A549 (cell line): ENCODE results near the gene RABAC1. TPM values are rescaled to one million over a fixed set of nuclear protein-coding genes. Genes with fewer than 3 reads are reported as not detected.

ENCODE experiments used
- ATAC-seq, 2 experiments: fragments of 200-7000 bp in 1 of 2; fragments of >200 bp in 1 of 2; cut with Nextera tagmentation in 1 of 2; cut with Tn5 transposase in 1 of 2; 3 replicates each; pipeline versions ENCODE4 v1.8.0 to v1.9.1; 2018 to 2020; ENCODE audit warnings: mild to moderate bottlenecking in 1 of 2, moderate library complexity in 1 of 2
- CTCF ChIA-PET: fragments of 300-600 bp; sonication (Branson Sonifier 250); formaldehyde crosslinking; extraction: SDS; loops from one replicate; lab custom pipeline; 2021; ENCODE audit warnings: antibody characterized with exemption, inconsistent platforms; lab: Yijun Ruan, JAX
- POLR2A ChIA-PET: fragments of 350-600 bp; formaldehyde crosslinking; extraction: SDS; loops from one replicate; lab custom pipeline; 2021; ENCODE audit warnings: antibody characterized with exemption, inconsistent platforms; lab: Yijun Ruan, JAX
- DNase-seq, 2 experiments: peaks; one replicate each; pipeline versions ENCODE4 v3.0.0 to v3.0.0-alpha.2; 2011 to 2016; ENCODE audit warnings: low read depth in 1 of 2, low spot score in 1 of 2
- FAIRE-seq: peaks from 2 replicates; lab custom pipeline; 2011; peaks lifted over from hg19 to GRCh38; lab: Jason Lieb, UNC
- H3K27ac ChIP-seq, 2 experiments: fragments of >200 bp; sonication (Bioruptor Twin); formaldehyde crosslinking; 3 replicates each; pipeline ENCODE4 v1.5.1; 2016 to 2017
- H3K4me1 ChIP-seq: fragments of >200 bp; sonication (Bioruptor Twin); formaldehyde crosslinking; 3 replicates; pipeline ENCODE4 v1.6.1; 2016
- H3K4me2 ChIP-seq: fragments of >200 bp; sonication (Bioruptor Twin); formaldehyde crosslinking; 3 replicates; pipeline ENCODE4 v1.6.1; 2016
- H3K4me3 ChIP-seq: fragments of >200 bp; sonication (Bioruptor Twin); formaldehyde crosslinking; 3 replicates; pipeline ENCODE4 v1.5.1; 2016
- H3K9me3 ChIP-seq: fragments of >200 bp; sonication (Bioruptor Twin); formaldehyde crosslinking; 3 replicates; pipeline ENCODE4 v1.6.1; 2016
- ATOH8 ChIP-seq: fragments of 250-450 bp; sonication (Bioruptor Pico); IDR thresholded peaks from 2 replicates; pipeline ENCODE4 v1.5.0; 2020; ENCODE audit warnings: low read depth, mild to moderate bottlenecking, moderate library complexity
- CBX8 ChIP-seq: fragments of 200-600 bp; sonication (generic); IDR thresholded peaks from 2 replicates; pipeline ENCODE4 v1.6.1; 2016
- CEBPB ChIP-seq, 2 experiments: fragments of >200 bp in 1 of 2; sonication (Bioruptor Twin) in 1 of 2; formaldehyde crosslinking in 1 of 2; IDR thresholded peaks; 2 replicates each; pipeline ENCODE4 v1.6.1; 2012 to 2016
- CHD4 ChIP-seq: fragments of 200-600 bp; sonication (generic); IDR thresholded peaks from 2 replicates; pipeline ENCODE4 v1.6.1; 2016; ENCODE audit warnings: antibody characterized with exemption, mild to moderate bottlenecking, borderline replicate concordance
- FOSL2 ChIP-seq, 2 experiments: fragments of 450-650 bp in 1 of 2; fragments of >200 bp in 1 of 2; sonication (Bioruptor Twin) in 1 of 2; formaldehyde crosslinking; IDR thresholded peaks; 2 replicates each; pipeline versions ENCODE4 v1.5.0 to v1.6.1; 2016 to 2020; ENCODE audit warnings: mild to moderate bottlenecking in 1 of 2, moderate library complexity in 1 of 2
- FOXS1 ChIP-seq: fragments of 250-450 bp; sonication (Bioruptor Pico); IDR thresholded peaks from 2 replicates; pipeline ENCODE4 v1.5.0; 2020; ENCODE audit warnings: mild to moderate bottlenecking, moderate library complexity
- GATA3 ChIP-seq: IDR thresholded peaks from 2 replicates; pipeline ENCODE4 v1.6.1; 2012; ENCODE audit warnings: borderline replicate concordance
- JUN ChIP-seq, 2 experiments: fragments of >200 bp; sonication (Bioruptor Twin); formaldehyde crosslinking; IDR thresholded peaks; 2 replicates in 1 of 2; 3 replicates in 1 of 2; pipeline ENCODE4 v1.6.1; 2016 to 2017
- JUNB ChIP-seq: fragments of >200 bp; sonication (Bioruptor Twin); formaldehyde crosslinking; IDR thresholded peaks from 2 replicates; pipeline ENCODE4 v1.6.1; 2016
- MAX ChIP-seq: IDR thresholded peaks from 2 replicates; pipeline ENCODE4 v1.6.1; 2012
- NR3C1 ChIP-seq: fragments of >200 bp; sonication (Bioruptor Twin); formaldehyde crosslinking; IDR thresholded peaks from 3 replicates; pipeline ENCODE4 v1.6.1; 2017
- RAD21 ChIP-seq, 2 experiments: fragments of >200 bp in 1 of 2; sonication (Bioruptor Twin) in 1 of 2; formaldehyde crosslinking in 1 of 2; IDR thresholded peaks in 1 of 2; conservative IDR thresholded peaks in 1 of 2; 2 replicates in 1 of 2; 3 replicates in 1 of 2; pipeline ENCODE4 v1.6.1; 2012 to 2018; ENCODE audit warnings: inconsistent platforms in 1 of 2
- SMC3 ChIP-seq: fragments of >200 bp; sonication (Bioruptor Twin); formaldehyde crosslinking; IDR thresholded peaks from 3 replicates; pipeline ENCODE4 v1.6.1; 2018; ENCODE audit warnings: inconsistent platforms
- WGBS: methylation state at CpG from one replicate; pipeline ENCODE4 v1.1.6; 2017; ENCODE audit errors: missing lambda C conversion rate; 5-methylcytosine and 5-hydroxymethylcytosine counted together
- polyA plus RNA-seq, 4 experiments: library from polyadenylated mRNA; depleted of rRNA in 3 of 4; stranded (reverse); fragments of >200 nt; fragmentation: RNase III in 1 of 4; extraction: RNeasy Plus Mini Kit Qiagen cat#74134 plus additional on column Dnase treatment in 1 of 4; gene quantifications; 2 replicates in 3 of 4; 3 replicates in 1 of 4; pipeline ENCODE4 v1.2.3, GENCODE V29; 2011 to 2017
- TF ChIP-seq, protein P1 (sequence below): fragments of >200 bp; sonication (Bioruptor Twin); formaldehyde crosslinking; IDR thresholded peaks from 3 replicates; pipeline ENCODE4 v1.5.1; 2016
- TF ChIP-seq, protein P2 (sequence below): fragments of 450-650 bp; IDR thresholded peaks from 2 replicates; pipeline ENCODE4 v1.6.1; 2014; ENCODE audit warnings: antibody characterized with exemption

The RABAC1 gene
- polyA plus RNA-seq, 2 of the 4 experiments (the other 2 are of a cell fraction), result 117 to 247 TPM

DNA sequence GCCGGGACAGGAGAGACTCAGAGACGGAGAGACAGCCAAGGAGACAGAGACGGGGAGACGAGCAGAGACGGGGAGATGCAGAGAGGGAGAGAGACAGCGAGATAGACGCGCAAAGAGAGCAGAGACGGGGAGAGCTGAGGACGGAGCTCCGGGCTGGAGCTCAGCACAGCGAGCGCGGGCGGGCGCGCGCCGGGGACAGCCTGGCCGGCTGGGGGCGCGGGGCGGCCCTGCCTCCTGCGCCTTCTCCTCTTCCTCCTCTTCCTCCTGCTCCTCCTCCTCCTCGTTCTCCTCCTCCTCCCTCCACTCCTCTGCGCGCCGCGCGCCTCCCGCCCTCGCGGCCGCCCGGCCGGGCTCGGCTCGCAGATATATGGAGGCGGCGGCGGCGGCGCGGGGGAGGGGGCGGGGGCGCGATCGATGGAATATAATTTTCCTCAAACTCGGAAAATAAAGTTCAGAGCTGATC lies 30.9 kb downstream of the RABAC1 start, which contains the start of gene ERFL:
TSS of gene ERFL (minus strand) at position 229 of the 463 bp plus-strand sequence. CDS start 15,530 bp downstream, outside the sequence.
- peak within 1 kb of the TSS; percentile 29 to 77; a peak in 4 of 6 replicates for H3K27ac ChIP-seq
- ATAC-seq, result peak; percentile 33 to 61
- H3K4me3 ChIP-seq, result peak within 1 kb of the TSS; percentile 59
- 1% methylated on average over 49 of the region's 49 CpGs for WGBS
- H3K4me2 ChIP-seq, result peak within 1 kb of the TSS; percentile 99
- TF ChIP-seq, protein P1, sequence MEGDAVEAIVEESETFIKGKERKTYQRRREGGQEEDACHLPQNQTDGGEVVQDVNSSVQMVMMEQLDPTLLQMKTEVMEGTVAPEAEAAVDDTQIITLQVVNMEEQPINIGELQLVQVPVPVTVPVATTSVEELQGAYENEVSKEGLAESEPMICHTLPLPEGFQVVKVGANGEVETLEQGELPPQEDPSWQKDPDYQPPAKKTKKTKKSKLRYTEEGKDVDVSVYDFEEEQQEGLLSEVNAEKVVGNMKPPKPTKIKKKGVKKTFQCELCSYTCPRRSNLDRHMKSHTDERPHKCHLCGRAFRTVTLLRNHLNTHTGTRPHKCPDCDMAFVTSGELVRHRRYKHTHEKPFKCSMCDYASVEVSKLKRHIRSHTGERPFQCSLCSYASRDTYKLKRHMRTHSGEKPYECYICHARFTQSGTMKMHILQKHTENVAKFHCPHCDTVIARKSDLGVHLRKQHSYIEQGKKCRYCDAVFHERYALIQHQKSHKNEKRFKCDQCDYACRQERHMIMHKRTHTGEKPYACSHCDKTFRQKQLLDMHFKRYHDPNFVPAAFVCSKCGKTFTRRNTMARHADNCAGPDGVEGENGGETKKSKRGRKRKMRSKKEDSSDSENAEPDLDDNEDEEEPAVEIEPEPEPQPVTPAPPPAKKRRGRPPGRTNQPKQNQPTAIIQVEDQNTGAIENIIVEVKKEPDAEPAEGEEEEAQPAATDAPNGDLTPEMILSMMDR, result 0 out of 3 replicates have a peak, but pooled peaks have one; percentile 21
- TF ChIP-seq MAX (no peak), SMC3 (0 out of 3 replicates have a peak, but pooled peaks have one; percentile 2)
- no peak for DNase-seq
- ChIA-PET POLR2A (interaction anchor here (0.6 to 1.0 kb wide), 2 partner anchors 55 to 68 kb away, joined by 3 to 5 read pairs; partner anchors contain the start of gene RPS19), CTCF (interaction anchor here (0.9 to 9.9 kb wide), 8 partner anchors 9 to 93 kb away, joined by 3 to 163 read pairs (median 5); partner anchors contain the start of genes CD79A and RABAC1)
- no peak for FAIRE-seq
- no peaks in the 10 kb centered on the region for H3K9me3 ChIP-seq
- peaks cover 13% of the 10 kb centered on the region; the same call in 1 of the 3 replicates for H3K4me1 ChIP-seq

DNA sequence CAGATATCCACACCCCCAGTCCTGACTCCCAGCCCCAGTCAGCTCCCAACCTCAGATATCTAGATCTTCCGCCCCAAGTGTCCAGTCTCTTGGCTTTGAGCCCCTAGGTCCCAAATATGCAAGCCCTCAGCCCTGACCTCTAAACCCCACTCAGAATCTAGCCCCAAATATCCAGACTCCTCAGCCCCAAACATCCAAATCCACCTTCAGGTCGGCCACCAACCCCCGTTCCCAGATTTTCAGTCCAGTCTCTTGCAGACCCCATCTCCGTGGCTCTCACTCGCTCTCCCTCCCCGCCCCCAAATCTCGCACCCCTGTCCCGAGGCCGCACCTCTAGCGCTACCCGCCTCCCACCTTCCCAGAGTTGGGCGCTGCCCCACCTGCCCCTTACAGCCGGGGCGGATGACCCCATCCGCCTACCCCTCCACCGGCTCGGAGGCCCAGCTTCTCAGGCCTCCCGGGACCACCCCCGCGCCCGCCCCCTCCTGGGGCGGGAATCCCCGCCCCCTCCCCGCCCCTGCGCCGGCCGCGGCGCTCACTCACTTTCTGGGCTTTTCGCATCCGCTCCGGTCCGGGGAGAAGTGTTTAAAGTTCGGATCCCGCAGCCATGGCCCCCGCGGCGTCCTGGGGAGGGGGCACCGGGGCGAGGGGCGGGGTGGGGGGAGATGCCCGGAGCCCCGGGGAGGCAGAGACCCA lies 31.5 kb downstream of the RABAC1 start:
- FAIRE-seq (no peak), DNase-seq (no peak), ATAC-seq (peak in 1 of 2 experiments; percentile 17; a peak in 2 of 6 replicates)
- peak overlapping the region; percentile 29 to 77; a peak in 4 of 6 replicates for H3K27ac ChIP-seq
- no peaks in the 10 kb centered on the region for H3K9me3 ChIP-seq
- CTCF ChIA-PET, result interaction anchor here (0.9 to 9.9 kb wide), 9 partner anchors 8 to 92 kb away, joined by 3 to 163 read pairs (median 4); partner anchors contain the start of genes CD79A and RABAC1
- peak overlapping the region; percentile 99 for H3K4me2 ChIP-seq
- peak overlapping the region; percentile 59 for H3K4me3 ChIP-seq
- TF ChIP-seq RAD21 (conservative IDR thresholded peaks at IDR 0.05 in 1 of 2, IDR thresholded peaks at IDR 0.05 in 1 of 2) (no peak), FOXS1 (CRISPR knock-in tag) (no peak), GATA3 (no peak), JUNB (no peak), CEBPB (IDR thresholded peaks at IDR 0.05) (no peak), CHD4 (no peak), SMC3 (no peak), JUN (IDR thresholded peaks at IDR 0.05) (no peak), CBX8 (no peak), FOSL2 (IDR thresholded peaks at IDR 0.05) (no peak), FOSL2 (CRISPR knock-in tag; IDR thresholded peaks at IDR 0.05) (no peak), NR3C1 (no peak), ATOH8 (CRISPR knock-in tag) (no peak)
- TF ChIP-seq, protein P2, sequence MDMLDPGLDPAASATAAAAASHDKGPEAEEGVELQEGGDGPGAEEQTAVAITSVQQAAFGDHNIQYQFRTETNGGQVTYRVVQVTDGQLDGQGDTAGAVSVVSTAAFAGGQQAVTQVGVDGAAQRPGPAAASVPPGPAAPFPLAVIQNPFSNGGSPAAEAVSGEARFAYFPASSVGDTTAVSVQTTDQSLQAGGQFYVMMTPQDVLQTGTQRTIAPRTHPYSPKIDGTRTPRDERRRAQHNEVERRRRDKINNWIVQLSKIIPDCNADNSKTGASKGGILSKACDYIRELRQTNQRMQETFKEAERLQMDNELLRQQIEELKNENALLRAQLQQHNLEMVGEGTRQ, result no peak
- POLR2A ChIA-PET, result interaction anchor here (0.6 to 1.0 kb wide), 2 partner anchors 55 to 68 kb away, joined by 3 to 5 read pairs; partner anchors contain the start of gene RPS19
- 34% methylated on average over 19 of the region's 43 CpGs for WGBS
- H3K4me1 ChIP-seq, result peaks cover 13% of the 10 kb centered on the region; the same call in 1 of the 3 replicates
